SJSA1 (cell line): ENCODE results near the gene CRTC2. TPM values are rescaled to one million over a fixed set of nuclear protein-coding genes. Genes with fewer than 3 reads are reported as not detected.

ENCODE experiments used
- DNase-seq, 2 experiments: peaks; one replicate each; pipeline ENCODE4 v3.0.0-alpha.2; 2015 to 2020; ENCODE audit warnings: low spot score in 2 of 2, low read depth in 1 of 2
- H3K27ac ChIP-seq: fragments of 250-450 bp; sonication (Bioruptor Pico); 2 replicates; pipeline ENCODE4 v1.5.1; 2020; ENCODE audit warnings: mild to moderate bottlenecking, moderate library complexity
- H3K27me3 ChIP-seq: fragments of 250-450 bp; sonication (Bioruptor Pico); replicated peaks from 2 replicates; pipeline ENCODE4 v1.5.1; 2020; ENCODE audit warnings: mild to moderate bottlenecking, moderate library complexity
- H3K36me3 ChIP-seq: fragments of 250-450 bp; sonication (Bioruptor Pico); 2 replicates; pipeline ENCODE4 v1.5.1; 2020; ENCODE audit warnings: mild to moderate bottlenecking
- H3K4me1 ChIP-seq: fragments of 250-450 bp; sonication (Bioruptor Pico); replicated peaks from 2 replicates; pipeline ENCODE4 v1.6.1; 2021; ENCODE audit warnings: mild to moderate bottlenecking
- H3K4me3 ChIP-seq: fragments of 250-450 bp; sonication (Bioruptor Pico); 2 replicates; pipeline ENCODE4 v1.5.1; 2020; ENCODE audit warnings: mild to moderate bottlenecking
- H3K9me3 ChIP-seq: fragments of 250-450 bp; sonication (Bioruptor Pico); replicated peaks from 2 replicates; pipeline ENCODE4 v1.5.1; 2020; ENCODE audit warnings: mild to moderate bottlenecking
- total RNA-seq: library from RNA; depleted of rRNA; stranded (reverse); fragments of >200 nt; shearing (Covaris generic); gene quantifications from 2 replicates; pipeline ENCODE4 v1.2.3, GENCODE V29; 2014

The CRTC2 gene
- total RNA-seq, 1 experiment from 2014 or later = 10.3 TPM

DNA sequence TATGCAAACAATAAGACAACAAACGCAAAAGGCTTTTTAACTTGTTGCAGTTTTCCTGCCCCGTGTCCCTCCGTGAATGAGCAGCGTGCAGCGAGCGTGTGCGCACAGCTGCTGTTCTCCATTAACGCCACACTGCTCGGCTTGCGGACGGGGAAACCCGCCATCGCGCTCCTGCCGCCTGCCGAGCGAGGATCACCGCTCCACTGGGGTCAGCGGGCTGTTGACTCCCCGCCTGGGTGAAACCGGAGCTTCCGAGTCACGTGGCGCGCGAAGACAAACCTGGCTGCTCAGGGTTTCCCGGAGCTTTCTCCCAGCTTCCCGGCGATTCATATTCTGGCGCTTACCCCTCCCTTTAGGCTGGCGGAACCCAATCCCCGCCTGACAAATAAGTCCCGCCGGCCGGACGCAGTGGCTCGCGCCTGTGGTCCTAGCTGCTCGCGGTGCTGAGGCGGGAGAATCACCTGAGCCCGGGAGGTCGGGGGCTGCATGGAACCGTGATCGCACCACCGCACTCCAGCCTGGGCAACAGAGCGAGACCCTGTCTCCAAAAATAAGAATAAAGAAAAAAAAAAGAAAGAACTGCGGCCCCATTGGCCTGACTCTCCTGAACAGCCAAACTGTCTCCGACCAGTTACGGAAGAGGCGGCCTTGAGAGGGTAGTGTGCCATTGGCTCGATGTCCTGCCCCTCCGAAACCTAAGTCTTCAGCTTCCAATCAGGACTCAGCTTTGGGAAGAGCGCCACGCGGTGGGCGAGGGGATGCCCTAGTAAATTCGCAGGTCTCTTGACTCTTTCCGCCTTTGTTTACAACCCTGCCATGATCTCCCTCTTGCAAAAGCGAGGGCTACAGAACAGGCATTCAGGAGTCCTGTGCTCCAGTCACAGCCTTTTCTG is 8.9 kb upstream of the CRTC2 start, which contains the start of gene CREB3L4:
Gene CREB3L4 (plus strand): TSS at position 796 of the 893 bp plus-strand sequence. CDS start 624 bp downstream, outside the sequence.
- H3K4me3 ChIP-seq = peak within 1 kb of the TSS; percentile 51
- peak; percentile 92 to 96 for DNase-seq
- H3K27me3 ChIP-seq = no peaks in the 10 kb centered on the region

DNA sequence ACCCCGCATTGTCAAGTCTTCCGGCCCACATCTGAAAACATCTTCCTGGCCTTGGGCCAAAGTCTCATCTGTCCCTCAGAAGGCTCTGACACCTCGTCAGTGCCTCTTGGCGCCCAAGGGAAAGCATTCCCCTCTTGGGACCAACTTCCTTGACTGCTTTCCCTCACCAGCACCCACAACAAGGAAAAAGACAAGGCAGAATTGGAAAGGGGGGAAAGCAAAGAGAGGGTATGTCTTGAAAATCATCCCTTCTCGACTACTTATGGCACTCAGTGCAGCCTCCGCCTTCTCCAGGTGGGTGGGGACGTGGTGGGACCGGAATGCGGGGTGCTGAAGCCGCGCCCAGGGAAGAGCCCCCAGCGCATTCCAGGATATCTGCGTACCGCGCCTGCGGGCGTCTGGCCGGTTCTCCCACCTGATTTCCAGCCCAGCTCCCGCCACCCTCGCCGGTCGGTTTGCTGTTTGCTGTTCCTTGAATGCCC is 5.5 kb upstream of the CRTC2 start:
- H3K27ac ChIP-seq = peak overlapping the region; percentile 80
- peak; percentile 71 to 90 for DNase-seq

More for the DNA sequence above, 8.9 kb upstream of the CRTC2 start, which contains the start of gene CREB3L4:
- Histone ChIP-seq H3K4me1 (peaks cover 31% of the 10 kb centered on the region), H3K27ac (peak within 1 kb of the TSS; percentile 82), H3K36me3 (no peaks in the 10 kb centered on the region), H3K9me3 (no peaks in the 10 kb centered on the region)

DNA sequence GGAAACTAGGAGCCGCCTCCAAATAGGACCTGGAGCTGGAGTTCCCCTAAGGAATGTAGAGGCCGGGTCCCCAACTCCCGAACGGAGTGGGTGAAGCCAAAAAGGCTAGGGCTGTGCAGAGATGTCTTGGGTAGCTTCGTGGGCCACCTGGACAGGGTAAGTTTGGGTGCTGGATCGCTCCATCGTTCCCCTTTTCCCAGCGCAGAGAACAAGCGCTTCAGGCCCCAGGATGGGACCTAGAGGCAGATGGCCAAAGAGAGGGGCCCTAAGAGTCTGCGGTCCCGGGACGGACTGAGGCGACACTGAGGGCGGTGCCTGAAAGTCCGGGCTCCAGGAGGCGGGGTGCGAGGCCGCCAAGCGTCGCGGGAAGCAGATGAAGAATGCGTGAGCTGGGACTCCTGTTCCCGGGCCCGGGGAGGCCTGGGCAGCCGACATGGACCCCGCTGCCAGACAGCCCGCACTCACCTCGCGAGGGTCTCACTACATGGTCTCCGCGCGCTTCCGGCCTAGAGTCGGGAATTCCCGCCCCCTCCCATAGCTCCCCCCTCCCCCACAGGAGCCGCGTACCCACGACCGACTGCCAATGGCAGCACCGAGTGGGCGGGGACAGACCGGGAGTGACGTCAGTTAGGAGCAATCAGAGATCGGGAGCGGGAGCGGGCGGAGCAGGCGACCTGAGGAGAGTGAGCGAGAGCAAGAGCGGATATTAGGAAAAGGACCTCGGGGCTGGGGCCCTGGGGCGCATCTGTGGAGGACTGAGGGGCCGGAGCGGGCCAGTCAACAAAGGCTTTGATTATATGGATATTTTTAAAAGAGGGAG is 4.8 kb upstream of the CRTC2 start, which contains the start of gene SLC39A1:
Gene SLC39A1 (minus strand): TSS at position 508 of the 820 bp plus-strand sequence. CDS start 822 bp downstream, outside the sequence.
- peaks cover 32% of the 10 kb centered on the region for H3K36me3 ChIP-seq
- no peaks in the 10 kb centered on the region for H3K27me3 ChIP-seq
- H3K4me1 ChIP-seq = peaks cover 38% of the 10 kb centered on the region
- H3K9me3 ChIP-seq = no peaks in the 10 kb centered on the region
- H3K4me3 ChIP-seq = peak within 1 kb of the TSS; percentile 53
- peak; percentile 93 to 99 for DNase-seq
- H3K27ac ChIP-seq = peak within 1 kb of the TSS; percentile 80

More for the DNA sequence above, 5.5 kb upstream of the CRTC2 start:
- Histone ChIP-seq H3K36me3 (peaks cover 30% of the 10 kb centered on the region), H3K27me3 (no peaks in the 10 kb centered on the region), H3K4me3 (peak overlapping the region; percentile 53), H3K4me1 (peaks cover 39% of the 10 kb centered on the region), H3K9me3 (no peaks in the 10 kb centered on the region)

DNA sequence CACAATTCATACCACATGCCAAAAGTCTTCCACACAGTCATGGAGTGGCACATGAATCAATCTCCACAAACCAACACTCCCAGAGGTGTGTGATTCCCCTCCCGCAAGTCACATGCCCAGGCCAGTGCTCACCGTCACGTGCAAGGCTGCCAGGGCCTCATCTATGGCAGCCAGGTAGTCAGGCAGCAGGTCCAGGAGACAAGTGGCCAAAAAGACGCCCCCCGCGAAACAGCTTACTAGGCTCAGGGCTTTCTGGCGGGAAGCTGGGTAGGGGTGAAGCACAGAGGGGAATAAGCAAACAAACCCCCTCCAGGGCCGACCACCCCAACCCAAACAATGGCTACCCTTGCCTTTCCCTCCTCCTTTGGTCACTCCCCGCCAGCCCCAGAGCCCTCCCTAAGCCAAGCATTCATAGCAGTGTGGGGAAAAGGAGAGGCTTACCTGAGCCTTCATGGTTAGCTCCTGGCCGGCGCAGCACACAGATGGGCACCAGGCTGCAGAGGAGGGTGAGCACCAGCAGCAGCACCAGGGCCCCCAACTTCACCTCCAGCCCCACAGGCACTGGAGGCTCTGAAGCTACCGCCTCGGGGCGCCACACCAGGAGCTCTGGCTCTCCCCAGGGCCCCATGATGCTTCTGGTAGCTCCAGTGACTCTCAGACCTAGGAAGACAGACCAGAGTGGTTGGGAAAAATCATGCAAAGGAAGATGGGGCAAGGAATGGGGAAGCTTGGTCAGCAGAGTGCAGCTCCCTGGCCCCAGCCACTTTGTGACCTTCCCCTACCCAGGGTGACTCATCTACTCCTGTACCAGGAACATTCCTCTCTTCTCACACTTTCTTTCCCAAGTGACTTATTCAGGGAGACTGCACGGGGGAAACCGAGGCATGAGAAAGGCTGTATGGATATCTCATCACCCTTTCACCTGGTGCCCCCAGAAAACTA is 3.9 kb upstream of the CRTC2 start:
- Histone ChIP-seq H3K4me1 (peaks cover 34% of the 10 kb centered on the region), H3K36me3 (peaks cover 36% of the 10 kb centered on the region), H3K9me3 (no peaks in the 10 kb centered on the region), H3K4me3 (peak overlapping the region; percentile 53), H3K27me3 (no peaks in the 10 kb centered on the region), H3K27ac (peak overlapping the region; percentile 80)
- DNase-seq = peak; percentile 64 to 69

DNA sequence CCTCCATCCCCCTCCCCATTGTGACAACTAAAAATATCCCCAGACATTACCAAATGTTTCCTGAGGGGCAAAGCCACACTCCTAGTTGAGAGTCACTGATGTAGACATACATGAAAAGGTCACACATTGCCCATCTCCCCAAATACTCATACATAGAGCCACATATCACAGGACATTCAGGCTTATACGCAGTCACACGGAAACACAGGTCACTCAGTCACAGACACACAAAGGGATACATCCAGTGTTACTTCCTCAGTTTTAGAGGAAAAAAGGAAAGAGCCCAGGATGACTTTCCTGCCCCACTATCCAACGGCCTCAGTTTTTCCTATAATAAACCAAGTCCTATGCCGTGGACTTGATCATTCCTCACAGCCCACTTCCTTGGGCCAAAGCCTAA is 3.0 kb upstream of the CRTC2 start:
- Histone ChIP-seq H3K27me3 (no peaks in the 10 kb centered on the region), H3K4me1 (peaks cover 37% of the 10 kb centered on the region), H3K36me3 (peaks cover 36% of the 10 kb centered on the region), H3K27ac (no peak overlapping the region), H3K4me3 (no peak overlapping the region), H3K9me3 (no peaks in the 10 kb centered on the region)
- DNase-seq = no peak

DNA sequence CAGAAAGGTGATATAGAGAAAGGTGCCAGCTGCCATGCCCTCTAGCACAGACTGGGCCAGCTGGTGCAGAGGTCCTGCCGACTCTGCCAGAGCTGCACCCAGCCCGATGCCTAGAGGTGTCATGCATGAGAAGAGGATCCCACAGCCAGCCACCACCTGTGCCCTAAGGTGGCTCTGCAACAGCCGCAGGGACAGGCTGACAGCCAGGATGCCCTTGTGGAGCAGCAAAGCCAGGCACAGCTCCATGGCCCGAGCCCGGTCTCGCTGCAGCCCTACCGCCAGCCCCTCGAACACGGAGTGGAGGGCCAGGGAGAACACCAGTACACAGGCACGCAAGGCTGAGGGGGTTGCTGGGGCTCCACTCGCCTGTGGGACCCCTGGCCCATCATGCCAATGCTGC is 1.8 kb upstream of the CRTC2 start:
- Histone ChIP-seq H3K36me3 (peaks cover 36% of the 10 kb centered on the region), H3K4me3 (no peak overlapping the region), H3K4me1 (peaks cover 31% of the 10 kb centered on the region), H3K9me3 (no peaks in the 10 kb centered on the region), H3K27ac (no peak overlapping the region), H3K27me3 (no peaks in the 10 kb centered on the region)
- DNase-seq = no peak

DNA sequence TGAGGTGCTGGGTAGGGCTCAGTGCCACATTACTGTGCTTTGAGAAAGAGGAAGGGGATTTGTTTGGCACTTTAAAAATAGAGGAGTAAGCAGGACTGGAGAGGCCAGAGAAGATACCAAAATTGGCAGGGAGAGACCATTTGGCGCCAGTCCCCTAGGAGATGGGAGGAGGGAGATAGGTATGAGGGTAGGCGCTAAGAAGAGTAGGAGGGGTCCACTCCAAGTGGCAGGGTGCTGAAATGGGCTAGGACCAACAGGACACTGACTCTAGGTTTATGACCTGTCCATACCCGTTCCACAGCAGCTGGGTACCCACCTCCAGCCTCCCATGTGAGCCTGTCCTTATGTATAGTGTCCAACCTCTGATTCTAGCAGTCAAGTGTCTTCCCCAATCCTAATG is 1.0 kb upstream of the CRTC2 start:
- Histone ChIP-seq H3K36me3 (peaks cover 36% of the 10 kb centered on the region), H3K9me3 (no peaks in the 10 kb centered on the region), H3K4me1 (peaks cover 29% of the 10 kb centered on the region), H3K27me3 (no peaks in the 10 kb centered on the region), H3K4me3 (no peak overlapping the region), H3K27ac (no peak overlapping the region)
- DNase-seq = no peak

DNA sequence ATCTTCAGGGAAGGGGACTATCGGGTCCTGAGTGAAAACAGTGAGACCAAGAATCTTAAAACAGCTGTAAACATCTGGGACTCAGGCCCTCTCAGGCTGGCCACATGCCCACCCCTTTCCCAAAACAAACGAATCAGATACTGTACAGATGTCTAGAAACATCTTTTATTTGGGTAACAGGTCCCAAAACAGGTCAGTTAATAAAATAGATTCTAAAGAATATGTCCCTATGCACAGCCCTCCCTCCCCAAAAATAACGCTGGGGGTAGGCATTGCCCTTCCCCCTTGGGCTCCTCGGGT is 499 bp upstream of the CRTC2 start:
- H3K27ac ChIP-seq = no peak overlapping the region
- no peaks in the 10 kb centered on the region for H3K27me3 ChIP-seq
- H3K4me1 ChIP-seq = peaks cover 23% of the 10 kb centered on the region
- peaks cover 37% of the 10 kb centered on the region for H3K36me3 ChIP-seq
- no peak for DNase-seq
- no peaks in the 10 kb centered on the region for H3K9me3 ChIP-seq
- H3K4me3 ChIP-seq = peak overlapping the region; percentile 81; the same call in 1 of the 2 replicates

DNA sequence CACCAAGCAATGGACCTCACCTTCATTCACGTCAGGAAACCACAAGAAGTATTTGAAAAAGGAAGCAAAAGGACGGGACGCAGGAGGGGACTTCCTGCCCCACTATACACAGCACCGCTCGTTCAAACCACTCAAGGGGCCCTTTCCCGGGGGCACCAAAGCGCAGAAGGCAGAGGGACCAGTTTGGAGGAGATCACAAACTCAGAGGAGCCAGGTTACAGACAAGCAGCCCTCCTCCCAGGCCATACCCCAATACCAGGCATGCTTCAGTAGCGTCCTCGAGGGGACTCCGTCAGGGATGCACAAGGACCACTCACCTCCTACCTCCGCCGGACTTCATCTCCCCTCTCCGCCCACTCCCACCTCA is 685 bp downstream of the CRTC2 start:
- Histone ChIP-seq H3K9me3 (no peaks in the 10 kb centered on the region), H3K4me3 (peak overlapping the region; percentile 81), H3K27ac (no peak overlapping the region), H3K4me1 (peaks cover 20% of the 10 kb centered on the region), H3K36me3 (peaks cover 47% of the 10 kb centered on the region), H3K27me3 (no peaks in the 10 kb centered on the region)
- DNase-seq = peak in 1 of 2 experiments; percentile 45

DNA sequence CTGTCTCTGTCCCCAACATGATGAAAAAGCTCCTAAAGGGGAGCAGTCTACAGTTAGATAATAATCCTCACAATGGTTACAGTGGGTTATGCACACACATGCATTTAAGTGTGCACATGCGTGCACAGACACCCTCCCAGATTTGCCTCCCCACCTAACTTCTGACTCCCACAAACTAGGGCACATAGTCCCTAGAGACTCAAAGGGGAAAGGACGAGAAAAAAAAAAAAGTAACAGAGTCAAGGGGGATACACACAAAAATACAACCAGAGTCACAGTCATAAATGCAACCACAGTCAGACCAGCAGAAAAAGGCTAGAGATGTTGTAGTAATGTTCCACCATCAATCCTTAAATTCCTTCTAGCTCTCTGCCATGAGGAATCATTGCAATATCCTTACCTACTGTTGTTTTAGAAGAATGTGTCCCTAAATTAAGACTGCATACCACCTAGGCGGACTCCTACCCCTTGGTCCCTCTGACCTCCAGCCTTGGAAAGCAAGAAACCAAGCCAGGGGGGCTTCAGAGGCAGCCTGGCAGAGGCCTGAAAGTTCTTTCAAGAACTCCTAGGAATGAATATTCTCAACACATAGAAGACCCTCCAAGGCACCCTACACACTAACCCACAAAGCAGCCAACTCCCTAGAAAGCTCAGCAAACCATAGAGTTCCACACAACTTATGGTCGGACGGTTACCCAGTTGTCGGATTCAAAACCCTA is 1.3 kb downstream of the CRTC2 start:
- no peak for DNase-seq
- Histone ChIP-seq H3K9me3 (no peaks in the 10 kb centered on the region), H3K4me3 (peak overlapping the region; percentile 81), H3K27me3 (no peaks in the 10 kb centered on the region), H3K36me3 (peaks cover 53% of the 10 kb centered on the region), H3K27ac (no peak overlapping the region), H3K4me1 (peaks cover 15% of the 10 kb centered on the region)

DNA sequence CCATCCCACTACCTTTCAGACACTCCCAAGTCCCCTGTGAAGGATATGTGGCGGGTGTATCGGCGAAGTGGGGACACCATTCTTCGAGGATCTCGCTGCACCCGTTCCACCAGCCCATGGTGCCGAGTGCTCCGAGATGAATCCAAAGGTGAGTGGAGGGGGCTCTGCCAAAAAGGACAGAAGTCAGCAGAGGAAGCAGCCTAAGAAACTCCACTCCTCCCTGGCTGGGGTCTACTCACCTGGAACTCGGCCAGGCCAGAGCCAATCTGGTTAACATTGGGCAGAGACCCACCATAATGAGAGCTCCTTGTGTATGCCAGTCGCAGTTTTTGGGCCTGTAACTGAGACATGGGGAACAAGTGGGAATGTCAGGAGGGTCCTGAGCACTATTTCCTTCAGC is 3.6 kb downstream of the CRTC2 start:
- no peak for DNase-seq
- Histone ChIP-seq H3K27ac (no peak overlapping the region), H3K4me3 (no peak overlapping the region), H3K4me1 (peaks cover 11% of the 10 kb centered on the region; the same call in 1 of the 2 replicates), H3K27me3 (no peaks in the 10 kb centered on the region), H3K36me3 (peaks cover 54% of the 10 kb centered on the region), H3K9me3 (no peaks in the 10 kb centered on the region)

DNA sequence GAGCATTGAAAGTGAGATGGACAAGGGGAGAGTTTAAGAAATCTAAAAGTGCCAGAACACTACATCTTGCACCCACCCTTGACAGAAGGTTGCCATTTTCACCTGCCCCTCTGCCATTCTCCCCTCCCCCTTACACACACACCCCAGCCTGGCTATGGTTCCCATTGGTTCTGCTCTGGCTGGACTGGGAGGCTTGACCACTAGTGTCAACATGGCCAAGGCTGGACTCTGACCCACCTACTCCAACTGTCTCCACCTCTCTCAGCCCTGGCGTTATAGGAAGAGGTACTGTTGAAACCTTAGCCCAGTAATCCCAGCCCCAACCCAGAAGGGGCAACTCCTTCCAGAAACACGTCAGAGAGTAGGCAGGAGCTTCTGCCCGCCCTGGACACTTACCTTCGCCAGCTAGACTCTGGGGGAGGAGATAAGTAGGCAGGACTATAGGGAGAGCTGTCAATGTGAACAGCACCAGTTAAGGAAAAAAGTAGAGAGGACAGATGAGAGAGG is 4.5 kb downstream of the CRTC2 start:
- DNase-seq = peak in 1 of 2 experiments; percentile 36
- Histone ChIP-seq H3K4me1 (peaks cover 9% of the 10 kb centered on the region; the same call in 1 of the 2 replicates), H3K27me3 (no peaks in the 10 kb centered on the region), H3K9me3 (no peaks in the 10 kb centered on the region), H3K36me3 (peaks cover 54% of the 10 kb centered on the region), H3K4me3 (no peak overlapping the region), H3K27ac (no peak overlapping the region)
